ENCODE results near the gene PIK3R3.

DNA sequence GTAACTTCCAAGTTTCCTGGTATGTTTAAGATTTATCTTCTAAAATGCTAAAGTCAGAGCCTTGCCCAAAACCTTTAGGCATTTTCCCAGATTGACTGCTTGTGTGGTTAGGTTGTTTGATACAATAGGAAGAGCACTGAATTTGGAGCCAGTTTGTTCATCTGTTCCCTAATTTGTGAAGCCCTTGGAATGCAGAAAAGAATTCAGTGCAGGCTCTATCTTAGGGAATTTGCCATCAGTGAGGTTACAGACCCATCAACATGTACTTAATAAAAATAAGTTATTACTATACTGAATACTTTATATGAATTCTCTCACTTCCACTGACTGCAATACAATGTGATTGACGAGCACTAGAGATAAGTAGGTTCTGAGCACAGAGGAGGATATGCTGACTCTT is 120.2 kb downstream of the PIK3R3 start:
- TF ChIP-seq, protein P1, sequence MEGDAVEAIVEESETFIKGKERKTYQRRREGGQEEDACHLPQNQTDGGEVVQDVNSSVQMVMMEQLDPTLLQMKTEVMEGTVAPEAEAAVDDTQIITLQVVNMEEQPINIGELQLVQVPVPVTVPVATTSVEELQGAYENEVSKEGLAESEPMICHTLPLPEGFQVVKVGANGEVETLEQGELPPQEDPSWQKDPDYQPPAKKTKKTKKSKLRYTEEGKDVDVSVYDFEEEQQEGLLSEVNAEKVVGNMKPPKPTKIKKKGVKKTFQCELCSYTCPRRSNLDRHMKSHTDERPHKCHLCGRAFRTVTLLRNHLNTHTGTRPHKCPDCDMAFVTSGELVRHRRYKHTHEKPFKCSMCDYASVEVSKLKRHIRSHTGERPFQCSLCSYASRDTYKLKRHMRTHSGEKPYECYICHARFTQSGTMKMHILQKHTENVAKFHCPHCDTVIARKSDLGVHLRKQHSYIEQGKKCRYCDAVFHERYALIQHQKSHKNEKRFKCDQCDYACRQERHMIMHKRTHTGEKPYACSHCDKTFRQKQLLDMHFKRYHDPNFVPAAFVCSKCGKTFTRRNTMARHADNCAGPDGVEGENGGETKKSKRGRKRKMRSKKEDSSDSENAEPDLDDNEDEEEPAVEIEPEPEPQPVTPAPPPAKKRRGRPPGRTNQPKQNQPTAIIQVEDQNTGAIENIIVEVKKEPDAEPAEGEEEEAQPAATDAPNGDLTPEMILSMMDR (IDR thresholded peaks at IDR 0.05): no peak
- no peak for TF ChIP-seq POLR2A (IDR thresholded peaks at IDR 0.05)
